ENCODE data around the gene MPND.

- TF ChIP-seq EZH2phosphoT487 (IDR thresholded peaks at IDR 0.05; ENCODE audit: borderline replicate concordance, low read depth) (no peak), POLR2AphosphoS5 (IDR thresholded peaks at IDR 0.05; ENCODE audit: low read depth, low read length) (no peak), RAD21 (IDR thresholded peaks at IDR 0.05; ENCODE audit: low read length) (no peak; the same call in 1 of the 2 replicates), MEF2A (IDR thresholded peaks at IDR 0.05; ENCODE audit: borderline replicate concordance, low read depth) (no peak), GATA2 (CRISPR knock-in tag; IDR thresholded peaks at IDR 0.05) (no peak), RXRA (IDR thresholded peaks at IDR 0.05; ENCODE audit: borderline replicate concordance, low read depth) (no peak)
- TF ChIP-seq, protein P1, sequence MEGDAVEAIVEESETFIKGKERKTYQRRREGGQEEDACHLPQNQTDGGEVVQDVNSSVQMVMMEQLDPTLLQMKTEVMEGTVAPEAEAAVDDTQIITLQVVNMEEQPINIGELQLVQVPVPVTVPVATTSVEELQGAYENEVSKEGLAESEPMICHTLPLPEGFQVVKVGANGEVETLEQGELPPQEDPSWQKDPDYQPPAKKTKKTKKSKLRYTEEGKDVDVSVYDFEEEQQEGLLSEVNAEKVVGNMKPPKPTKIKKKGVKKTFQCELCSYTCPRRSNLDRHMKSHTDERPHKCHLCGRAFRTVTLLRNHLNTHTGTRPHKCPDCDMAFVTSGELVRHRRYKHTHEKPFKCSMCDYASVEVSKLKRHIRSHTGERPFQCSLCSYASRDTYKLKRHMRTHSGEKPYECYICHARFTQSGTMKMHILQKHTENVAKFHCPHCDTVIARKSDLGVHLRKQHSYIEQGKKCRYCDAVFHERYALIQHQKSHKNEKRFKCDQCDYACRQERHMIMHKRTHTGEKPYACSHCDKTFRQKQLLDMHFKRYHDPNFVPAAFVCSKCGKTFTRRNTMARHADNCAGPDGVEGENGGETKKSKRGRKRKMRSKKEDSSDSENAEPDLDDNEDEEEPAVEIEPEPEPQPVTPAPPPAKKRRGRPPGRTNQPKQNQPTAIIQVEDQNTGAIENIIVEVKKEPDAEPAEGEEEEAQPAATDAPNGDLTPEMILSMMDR (IDR thresholded peaks at IDR 0.05): no peak
Measured at GRCh38 chr19:4295972-4296771, 47.2 kb upstream of the MPND start.
